SK-N-SH treated with all-trans-retinoic acid at 6 μM for 48 hours (cell line): ENCODE results near the gene CAV1.

Experiments used
- PATZ1 ChIP-seq: fragments of 250-450 bp; sonication (Bioruptor Pico); IDR thresholded peaks from 2 replicates; pipeline ENCODE4 v1.8.0; 2020; ENCODE audit warnings: mild to moderate bottlenecking, moderate library complexity, borderline replicate concordance
- ZC3H10 ChIP-seq: fragments of 250-450 bp; sonication (Bioruptor Pico); IDR thresholded peaks from 2 replicates; pipeline ENCODE4 v1.5.1; 2021; ENCODE audit warnings: mild to moderate bottlenecking, moderate library complexity

DNA sequence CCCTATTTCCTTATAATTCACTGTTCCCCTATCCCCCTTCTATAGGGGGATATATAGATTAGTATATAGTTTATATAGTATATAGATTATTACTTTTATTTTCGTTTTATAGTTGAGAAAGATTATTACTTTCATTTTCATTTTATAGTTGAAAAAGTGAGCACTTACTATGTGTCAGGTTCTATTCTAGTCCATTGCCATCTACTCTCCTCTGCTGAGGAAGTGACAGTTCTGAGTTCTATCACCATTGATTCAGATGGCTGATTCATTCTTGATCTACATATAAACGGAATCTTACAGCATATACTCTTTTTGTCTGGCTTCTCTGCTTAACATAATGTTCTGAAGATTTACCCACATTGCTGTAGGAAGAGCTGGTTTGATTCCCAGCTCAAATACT, 46.0 kb upstream of the CAV1 start:
- TF ChIP-seq ZC3H10 (CRISPR knock-in tag) (no peak), PATZ1 (CRISPR knock-in tag) (no peak)
